NCI-H146 treated with DMSO at 0.1 percent for 48 hours (cell line): Measurements from ENCODE around the gene GET4.

Experiments
- DNase-seq: peaks from one replicate; lab custom pipeline; 2025; ENCODE audit not compliant: unreplicated experiment; lab: John Stamatoyannopoulos, UW

Gene GET4

GRCh38 chr7:885261-885892 lies 9.0 kb downstream of the GET4 start:
- no peak for DNase-seq

GRCh38 chr7:885893-886625 lies 9.7 kb downstream of the GET4 start:
- DNase-seq = no peak

GRCh38 chr7:886626-887487 lies 10.5 kb downstream of the GET4 start:
- DNase-seq = no peak

GRCh38 chr7:887488-887820 lies 11.1 kb downstream of the GET4 start:
- DNase-seq = no peak

- no peak for DNase-seq
These were observed 12.0 kb downstream of the GET4 start for GRCh38 chr7:888081-889024.

GRCh38 chr7:889025-889390 lies 12.7 kb downstream of the GET4 start:
- DNase-seq = no peak

- no peak for DNase-seq
These were observed 13.0 kb downstream of the GET4 start for GRCh38 chr7:889391-889790.

GRCh38 chr7:890868-891267 lies 14.5 kb downstream of the GET4 start:
- no peak for DNase-seq

GRCh38 chr7:891291-891690 lies 14.9 kb downstream of the GET4 start:
- DNase-seq = no peak

- DNase-seq = no peak
These were observed 15.5 kb downstream of the GET4 start for GRCh38 chr7:891805-892204.

- no peak for DNase-seq
These were observed 16.6 kb downstream of the GET4 start for GRCh38 chr7:892648-893593.

GRCh38 chr7:893686-894085 lies 17.3 kb downstream of the GET4 start:
- DNase-seq = no peak

- DNase-seq = no peak
These were observed 18.0 kb downstream of the GET4 start for GRCh38 chr7:894164-894867.

- DNase-seq = no peak
These were observed 18.6 kb downstream of the GET4 start for GRCh38 chr7:894927-895450.

- DNase-seq = no peak
These were observed 19.2 kb downstream of the GET4 start for GRCh38 chr7:895451-896052.

- no peak for DNase-seq
These were observed 20.2 kb downstream of the GET4 start for GRCh38 chr7:896346-897075.

- no peak for DNase-seq
These were observed 20.7 kb downstream of the GET4 start for GRCh38 chr7:897086-897485.

- DNase-seq = no peak
These were observed 21.5 kb downstream of the GET4 start for GRCh38 chr7:897771-898376.
